Mucosa of rectum (tissue), 2 donors: Measurements from ENCODE around the gene FRMD4A.
"Not testable (repeated sequence)": the region's sequence is repeated elsewhere in the genome, so short reads cannot be mapped to it uniquely, and the experiment has no call there.

Experiments used
- H3K27ac ChIP-seq, 2 donors: one replicate each; pipeline ENCODE4 v1.7.0; 2013; ENCODE audit warnings: inconsistent platforms in 2 of 2, low read depth in 2 of 2, low read length in 2 of 2
- H3K27me3 ChIP-seq, 2 donors: one replicate each; pipeline ENCODE4 v1.7.0; 2013; ENCODE audit warnings: low read length in 2 of 2; ENCODE audit not compliant: control insufficient read depth in 2 of 2, insufficient read depth in 2 of 2
- H3K36me3 ChIP-seq, 2 donors: one replicate each; pipeline ENCODE4 v1.7.0; 2013; ENCODE audit warnings: low read length in 2 of 2; ENCODE audit not compliant: control insufficient read depth in 2 of 2, insufficient read depth in 2 of 2
- H3K4me1 ChIP-seq, 2 donors: one replicate each; pipeline ENCODE4 v1.7.0; 2013; ENCODE audit warnings: low read length in 2 of 2, mild to moderate bottlenecking in 1 of 2; ENCODE audit not compliant: control insufficient read depth in 2 of 2, insufficient read depth in 2 of 2
- H3K4me3 ChIP-seq, 2 donors: one replicate each; pipeline ENCODE4 v1.7.0; 2013; ENCODE audit warnings: low read length in 2 of 2
- H3K9ac ChIP-seq, 2 donors: one replicate each; pipeline ENCODE4 v1.7.0; 2013; ENCODE audit warnings: low read length in 2 of 2, low read depth in 1 of 2, mild to moderate bottlenecking in 1 of 2
- H3K9me3 ChIP-seq, 2 donors: one replicate each; pipeline ENCODE4 v1.7.0; 2013; ENCODE audit warnings: low read length in 2 of 2; ENCODE audit not compliant: control insufficient read depth in 2 of 2
- donor health status: healthy.
- donor health status: Normal muscosa, but diverticular disease.

The FRMD4A gene

GRCh38 chr10:14144451-14144850, 186.3 kb downstream of the FRMD4A start:
- Histone ChIP-seq H3K27ac (no peak overlapping the region), H3K4me1 (no peaks in the 10 kb centered on the region), H3K27me3 (peaks cover 0 to 5% of the 10 kb centered on the region in 2 donors), H3K9ac (no peak overlapping the region), H3K9me3 (no peaks in the 10 kb centered on the region), H3K36me3 (no peaks in the 10 kb centered on the region), H3K4me3 (no peak overlapping the region)

GRCh38 chr10:14142606-14143250, 188.0 kb downstream of the FRMD4A start:
- H3K4me3 ChIP-seq, result no peak overlapping the region
- no peak overlapping the region for H3K27ac ChIP-seq
- H3K27me3 ChIP-seq, result peaks cover 0 to 5% of the 10 kb centered on the region in 2 donors
- no peaks in the 10 kb centered on the region for H3K36me3 ChIP-seq
- no peaks in the 10 kb centered on the region for H3K4me1 ChIP-seq
- no peaks in the 10 kb centered on the region for H3K9me3 ChIP-seq
- H3K9ac ChIP-seq, result no peak overlapping the region

- H3K36me3 ChIP-seq, result no peaks in the 10 kb centered on the region
- no peak overlapping the region for H3K4me3 ChIP-seq
- H3K27ac ChIP-seq, result no peak overlapping the region
- H3K9ac ChIP-seq, result no peak overlapping the region
- H3K4me1 ChIP-seq, result no peaks in the 10 kb centered on the region
- H3K9me3 ChIP-seq, result no peaks in the 10 kb centered on the region
- H3K27me3 ChIP-seq, result peaks cover 0 to 5% of the 10 kb centered on the region in 2 donors
Measured at GRCh38 chr10:14141283-14141682, 189.4 kb downstream of the FRMD4A start.

GRCh38 chr10:14137391-14137790, 193.3 kb downstream of the FRMD4A start:
- Histone ChIP-seq H3K9me3 (no peaks in the 10 kb centered on the region), H3K4me3 (no peak overlapping the region), H3K4me1 (no peaks in the 10 kb centered on the region), H3K27me3 (no peaks in the 10 kb centered on the region), H3K9ac (no peak overlapping the region), H3K27ac (no peak overlapping the region), H3K36me3 (no peaks in the 10 kb centered on the region)

GRCh38 chr10:14135196-14135595, 195.5 kb downstream of the FRMD4A start:
- not testable (repeated sequence) for H3K4me3 ChIP-seq, H3K4me1 ChIP-seq, H3K9me3 ChIP-seq, H3K27me3 ChIP-seq, H3K27ac ChIP-seq, H3K9ac ChIP-seq, H3K36me3 ChIP-seq

- Histone ChIP-seq H3K9ac (no peak overlapping the region), H3K36me3 (no peaks in the 10 kb centered on the region), H3K9me3 (no peaks in the 10 kb centered on the region), H3K27me3 (no peaks in the 10 kb centered on the region), H3K27ac (no peak overlapping the region), H3K4me3 (no peak overlapping the region), H3K4me1 (no peaks in the 10 kb centered on the region)
Measured at GRCh38 chr10:14134275-14134674, 196.4 kb downstream of the FRMD4A start.

- no peaks in the 10 kb centered on the region for H3K36me3 ChIP-seq
Measured at GRCh38 chr10:14131261-14131960, 199.3 kb downstream of the FRMD4A start.

GRCh38 chr10:14129770-14130169, 201.0 kb downstream of the FRMD4A start:
- Histone ChIP-seq H3K9ac (no peak overlapping the region), H3K27me3 (no peaks in the 10 kb centered on the region), H3K9me3 (no peaks in the 10 kb centered on the region), H3K27ac (no peak overlapping the region), H3K4me3 (no peak overlapping the region), H3K4me1 (no peaks in the 10 kb centered on the region), H3K36me3 (no peaks in the 10 kb centered on the region)

More at GRCh38 chr10:14131261-14131960, 199.3 kb downstream of the FRMD4A start:
- no peaks in the 10 kb centered on the region for H3K4me1 ChIP-seq
- no peaks in the 10 kb centered on the region for H3K27me3 ChIP-seq
- no peak overlapping the region for H3K4me3 ChIP-seq
- no peak overlapping the region for H3K9ac ChIP-seq
- no peak overlapping the region for H3K27ac ChIP-seq
- no peaks in the 10 kb centered on the region for H3K9me3 ChIP-seq

- H3K9me3 ChIP-seq, result no peaks in the 10 kb centered on the region
- H3K36me3 ChIP-seq, result no peaks in the 10 kb centered on the region
- H3K27me3 ChIP-seq, result no peaks in the 10 kb centered on the region
- H3K4me3 ChIP-seq, result no peak overlapping the region
- H3K9ac ChIP-seq, result no peak overlapping the region
- no peaks in the 10 kb centered on the region for H3K4me1 ChIP-seq
- no peak overlapping the region for H3K27ac ChIP-seq
Measured at GRCh38 chr10:14128519-14128918, 202.2 kb downstream of the FRMD4A start.

- H3K4me1 ChIP-seq, result no peaks in the 10 kb centered on the region
- no peaks in the 10 kb centered on the region for H3K27me3 ChIP-seq
- no peaks in the 10 kb centered on the region for H3K9me3 ChIP-seq
- H3K27ac ChIP-seq, result no peak overlapping the region
- no peaks in the 10 kb centered on the region for H3K36me3 ChIP-seq
- H3K4me3 ChIP-seq, result no peak overlapping the region
- no peak overlapping the region for H3K9ac ChIP-seq
Measured at GRCh38 chr10:14126697-14127440, 203.9 kb downstream of the FRMD4A start.
